Placental epithelial cell (primary cell): ENCODE results near the gene GNAL. TPM values are rescaled to one million over a fixed set of nuclear protein-coding genes. Genes with fewer than 3 reads are reported as not detected.

Experiments
- total RNA-seq: library from RNA; depleted of rRNA; stranded (reverse); fragments of >200 nt; gene quantifications from 2 replicates; pipeline ENCODE4 v1.2.3, GENCODE V29; 2012

GNAL gene
- 0.43 and 0.79 TPM in 2 replicates for total RNA-seq

GRCh38 chr18:11688972-11689668 lies at the start of gene GNAL:
Gene GNAL (plus strand): TSS chr18:11689264. CDS start chr18:11689564, 300 bp downstream.

GRCh38 chr18:11851146-11851805 lies 162.2 kb downstream of the GNAL start, which contains the start of gene CHMP1B:
Gene CHMP1B (plus strand): TSS chr18:11851413. CDS start chr18:11851512, 99 bp downstream.

GRCh38 chr18:11908182-11909060 lies 219.4 kb downstream of the GNAL start, which contains the start of gene MPPE1:
Gene MPPE1 (minus strand): TSS chr18:11908317. CDS start chr18:11897264, 11,053 bp downstream.

Other genes starting within 250 kb of the GNAL start
- gene SLC35G4, start 79.7 kb upstream of the GNAL start, total RNA-seq, result not detected in 2 replicates
- gene CHMP1B, start 162.1 kb downstream of the GNAL start, total RNA-seq, result 72.1 and 76.2 TPM in 2 replicates
- 37.0 and 43.6 TPM in 2 replicates for gene MPPE1, start 219.1 kb downstream of the GNAL start, total RNA-seq